ENCODE measurements around the gene MIDN.

The MIDN gene

GRCh38 chr19:1283917-1284292, 35.5 kb downstream of the MIDN start:
- no peak for DNase-seq

GRCh38 chr19:1284293-1284978, 36.1 kb downstream of the MIDN start:
- no peak for DNase-seq

- no peak for DNase-seq
Observed at GRCh38 chr19:1284979-1285736, 36.8 kb downstream of the MIDN start.

GRCh38 chr19:1285737-1286360, 37.5 kb downstream of the MIDN start, which contains the start of gene EFNA2:
TSS of gene EFNA2 (plus strand) at chr19:1285873. CDS start at chr19:1286169, 296 bp downstream.
- DNase-seq = no peak

- no peak for DNase-seq
Observed at GRCh38 chr19:1286487-1287353, 38.3 kb downstream of the MIDN start.

- DNase-seq = no peak
Observed at GRCh38 chr19:1287354-1288225, 39.2 kb downstream of the MIDN start.

- no peak for DNase-seq
Observed at GRCh38 chr19:1288226-1288612, 39.8 kb downstream of the MIDN start.

- DNase-seq = no peak
Observed at GRCh38 chr19:1288833-1289685, 40.7 kb downstream of the MIDN start.

- no peak for DNase-seq
Observed at GRCh38 chr19:1289686-1290025, 41.3 kb downstream of the MIDN start.

- DNase-seq = no peak
Observed at GRCh38 chr19:1290196-1290702, 41.9 kb downstream of the MIDN start.

- DNase-seq = no peak
Observed at GRCh38 chr19:1290703-1291651, 42.6 kb downstream of the MIDN start.

- DNase-seq = no peak
Observed at GRCh38 chr19:1291761-1292418, 43.5 kb downstream of the MIDN start.

GRCh38 chr19:1292419-1293151, 44.2 kb downstream of the MIDN start:
- DNase-seq = no peak

GRCh38 chr19:1293782-1294604, 45.6 kb downstream of the MIDN start:
- DNase-seq = no peak

- no peak for DNase-seq
Observed at GRCh38 chr19:1294688-1295087, 46.3 kb downstream of the MIDN start.

- DNase-seq = no peak
Observed at GRCh38 chr19:1295169-1296012, 47.0 kb downstream of the MIDN start.
